OCI-LY1 (cell line): ENCODE measurements around the gene TRIOBP.

ENCODE experiments used
- EZH2 ChIP-seq: fragments of 200-600 bp; sonication (generic), shearing (Covaris generic); IDR thresholded peaks from 2 replicates; pipeline ENCODE4 v1.8.0; 2017; ENCODE audit warnings: borderline replicate concordance, mixed run types, mild to moderate bottlenecking, antibody characterized with exemption, low read length, moderate library complexity, mixed read lengths
- TF ChIP-seq, protein P1 (sequence below): fragments of 200-600 bp; sonication (generic), shearing (Covaris generic); IDR thresholded peaks from 2 replicates; pipeline ENCODE4 v1.5.1; 2017; ENCODE audit warnings: mild to moderate bottlenecking, antibody characterized with exemption, low read length, moderate library complexity, mixed read lengths

- TF ChIP-seq, protein P1, sequence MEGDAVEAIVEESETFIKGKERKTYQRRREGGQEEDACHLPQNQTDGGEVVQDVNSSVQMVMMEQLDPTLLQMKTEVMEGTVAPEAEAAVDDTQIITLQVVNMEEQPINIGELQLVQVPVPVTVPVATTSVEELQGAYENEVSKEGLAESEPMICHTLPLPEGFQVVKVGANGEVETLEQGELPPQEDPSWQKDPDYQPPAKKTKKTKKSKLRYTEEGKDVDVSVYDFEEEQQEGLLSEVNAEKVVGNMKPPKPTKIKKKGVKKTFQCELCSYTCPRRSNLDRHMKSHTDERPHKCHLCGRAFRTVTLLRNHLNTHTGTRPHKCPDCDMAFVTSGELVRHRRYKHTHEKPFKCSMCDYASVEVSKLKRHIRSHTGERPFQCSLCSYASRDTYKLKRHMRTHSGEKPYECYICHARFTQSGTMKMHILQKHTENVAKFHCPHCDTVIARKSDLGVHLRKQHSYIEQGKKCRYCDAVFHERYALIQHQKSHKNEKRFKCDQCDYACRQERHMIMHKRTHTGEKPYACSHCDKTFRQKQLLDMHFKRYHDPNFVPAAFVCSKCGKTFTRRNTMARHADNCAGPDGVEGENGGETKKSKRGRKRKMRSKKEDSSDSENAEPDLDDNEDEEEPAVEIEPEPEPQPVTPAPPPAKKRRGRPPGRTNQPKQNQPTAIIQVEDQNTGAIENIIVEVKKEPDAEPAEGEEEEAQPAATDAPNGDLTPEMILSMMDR = no peak
- TF ChIP-seq EZH2 = no peak
Observed at GRCh38 chr22:37709445-37709765, 12.6 kb downstream of the TRIOBP start.
